GM19463 (cell line): Measurements from ENCODE around the gene GATA6.

ENCODE experiments used
- ATAC-seq: cut with Tn5 transposase; IDR thresholded peaks from one replicate; pipeline ENCODE4 v1.9.1; 2021; ENCODE audit warnings: mild to moderate bottlenecking, moderate library complexity; ENCODE audit not compliant: unreplicated experiment

GATA6 gene

GRCh38 chr18:22233266-22233665, 63.9 kb downstream of the GATA6 start:
- no peak for ATAC-seq

GRCh38 chr18:22238036-22238435, 68.6 kb downstream of the GATA6 start:
- ATAC-seq, result no peak

- ATAC-seq, result no peak
Observed at GRCh38 chr18:22238681-22239080, 69.3 kb downstream of the GATA6 start.

GRCh38 chr18:22241921-22242361, 72.6 kb downstream of the GATA6 start:
- no peak for ATAC-seq

GRCh38 chr18:22243513-22243912, 74.1 kb downstream of the GATA6 start:
- ATAC-seq, result no peak

- ATAC-seq, result no peak
Observed at GRCh38 chr18:22250026-22250425, 80.6 kb downstream of the GATA6 start.

- ATAC-seq, result no peak
Observed at GRCh38 chr18:22250591-22250996, 81.2 kb downstream of the GATA6 start.
